ENCODE data around the gene RBFOX1.

RBFOX1 gene

DNA sequence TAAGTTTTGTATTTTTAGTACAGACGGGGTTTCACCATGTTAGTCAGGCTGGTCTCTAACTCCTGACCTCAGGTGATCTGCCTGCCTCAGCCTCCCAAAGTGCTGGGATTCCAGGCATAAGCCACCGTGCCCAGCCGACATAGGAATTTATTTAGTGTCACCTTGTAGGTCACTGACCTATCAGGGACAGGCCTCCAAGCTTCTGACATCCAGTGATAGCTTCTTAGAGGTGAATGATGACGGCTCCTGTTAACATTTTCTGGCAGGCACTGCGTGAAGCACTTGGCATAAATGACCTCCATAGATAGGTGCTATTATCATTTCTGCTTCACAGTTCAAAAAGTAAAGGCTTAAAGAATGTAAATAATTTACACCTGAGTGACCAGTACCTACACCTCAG is 71.6 kb downstream of the RBFOX1 start:
- Histone ChIP-seq H3K9me3 (ENCODE audit: insufficient read depth, low read depth, low read length) (no peaks in the 10 kb centered on the region), H3K4me3 (ENCODE audit: low read length, poor library complexity, severe bottlenecking) (no peak overlapping the region), H3K9me2 (replicated peaks; ENCODE audit: low read depth, low read length) (no peaks in the 10 kb centered on the region), H3K36me3 (ENCODE audit: insufficient read depth, low read length) (no peaks in the 10 kb centered on the region), H3K79me2 (ENCODE audit: insufficient read depth, low read length) (no peaks in the 10 kb centered on the region), H4K20me1 (ENCODE audit: insufficient read depth, low read length, poor library complexity, severe bottlenecking) (no peaks in the 10 kb centered on the region), H3K27me3 (ENCODE audit: insufficient read depth, low read length, poor library complexity, severe bottlenecking) (no peaks in the 10 kb centered on the region), H3K9ac (ENCODE audit: low read depth, low read length, poor library complexity, severe bottlenecking) (no peak overlapping the region), H3K4me1 (ENCODE audit: insufficient read depth, low read length, poor library complexity, severe bottlenecking) (no peaks in the 10 kb centered on the region), H3F3A (ENCODE audit: low read depth) (no peaks in the 10 kb centered on the region), H2AFZ (ENCODE audit: low read length) (no peak overlapping the region), H3K4me2 (ENCODE audit: low read depth, low read length, poor library complexity, severe bottlenecking) (no peak overlapping the region)
- TF ChIP-seq, protein P1, sequence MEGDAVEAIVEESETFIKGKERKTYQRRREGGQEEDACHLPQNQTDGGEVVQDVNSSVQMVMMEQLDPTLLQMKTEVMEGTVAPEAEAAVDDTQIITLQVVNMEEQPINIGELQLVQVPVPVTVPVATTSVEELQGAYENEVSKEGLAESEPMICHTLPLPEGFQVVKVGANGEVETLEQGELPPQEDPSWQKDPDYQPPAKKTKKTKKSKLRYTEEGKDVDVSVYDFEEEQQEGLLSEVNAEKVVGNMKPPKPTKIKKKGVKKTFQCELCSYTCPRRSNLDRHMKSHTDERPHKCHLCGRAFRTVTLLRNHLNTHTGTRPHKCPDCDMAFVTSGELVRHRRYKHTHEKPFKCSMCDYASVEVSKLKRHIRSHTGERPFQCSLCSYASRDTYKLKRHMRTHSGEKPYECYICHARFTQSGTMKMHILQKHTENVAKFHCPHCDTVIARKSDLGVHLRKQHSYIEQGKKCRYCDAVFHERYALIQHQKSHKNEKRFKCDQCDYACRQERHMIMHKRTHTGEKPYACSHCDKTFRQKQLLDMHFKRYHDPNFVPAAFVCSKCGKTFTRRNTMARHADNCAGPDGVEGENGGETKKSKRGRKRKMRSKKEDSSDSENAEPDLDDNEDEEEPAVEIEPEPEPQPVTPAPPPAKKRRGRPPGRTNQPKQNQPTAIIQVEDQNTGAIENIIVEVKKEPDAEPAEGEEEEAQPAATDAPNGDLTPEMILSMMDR (conservative IDR thresholded peaks at IDR 0.05; ENCODE audit: low read length): no peak
- TF ChIP-seq EZH2phosphoT487 (IDR thresholded peaks at IDR 0.05; ENCODE audit: borderline replicate concordance): no peak

DNA sequence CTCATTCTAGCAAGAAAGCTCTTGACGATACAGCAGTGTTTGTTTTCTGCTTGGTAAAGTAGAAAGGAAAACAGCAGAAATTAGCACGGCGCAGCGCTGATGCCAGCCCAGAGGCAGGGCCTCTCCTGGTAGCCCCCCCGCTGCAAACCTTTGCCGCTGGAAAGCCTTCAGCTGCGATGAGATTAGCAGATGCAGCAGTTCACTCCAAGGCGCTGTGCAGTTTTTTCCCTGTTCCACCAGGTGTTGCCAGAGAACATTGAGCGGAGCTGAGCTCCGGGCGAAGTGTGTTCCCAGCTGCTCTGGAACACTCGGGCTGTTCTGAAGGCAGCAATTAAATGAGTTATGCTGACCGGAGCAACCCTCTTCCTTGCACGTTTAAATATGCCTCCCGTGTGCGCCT is 72.5 kb downstream of the RBFOX1 start:
- no peaks in the 10 kb centered on the region for H3F3A ChIP-seq (ENCODE audit: low read depth)
- H3K4me2 ChIP-seq (ENCODE audit: low read depth, low read length, poor library complexity, severe bottlenecking): no peak overlapping the region
- H3K27me3 ChIP-seq (ENCODE audit: insufficient read depth, low read length, poor library complexity, severe bottlenecking): no peaks in the 10 kb centered on the region
- no peak overlapping the region for H3K9ac ChIP-seq (ENCODE audit: low read depth, low read length, poor library complexity, severe bottlenecking)
- H3K4me1 ChIP-seq (ENCODE audit: insufficient read depth, low read length, poor library complexity, severe bottlenecking): no peaks in the 10 kb centered on the region
- TF ChIP-seq, protein P1 (conservative IDR thresholded peaks at IDR 0.05; ENCODE audit: low read length): no peak
- TF ChIP-seq EZH2phosphoT487 (IDR thresholded peaks at IDR 0.05; ENCODE audit: borderline replicate concordance): no peak
- H3K4me3 ChIP-seq (ENCODE audit: low read length, poor library complexity, severe bottlenecking): no peak overlapping the region
- H3K36me3 ChIP-seq (ENCODE audit: insufficient read depth, low read length): no peaks in the 10 kb centered on the region
- H3K9me2 ChIP-seq (replicated peaks; ENCODE audit: low read depth, low read length): no peaks in the 10 kb centered on the region
- no peaks in the 10 kb centered on the region for H3K79me2 ChIP-seq (ENCODE audit: insufficient read depth, low read length)
- H2AFZ ChIP-seq (ENCODE audit: low read length): no peak overlapping the region
- no peaks in the 10 kb centered on the region for H3K9me3 ChIP-seq (ENCODE audit: insufficient read depth, low read depth, low read length)
- H4K20me1 ChIP-seq (ENCODE audit: insufficient read depth, low read length, poor library complexity, severe bottlenecking): no peaks in the 10 kb centered on the region

DNA sequence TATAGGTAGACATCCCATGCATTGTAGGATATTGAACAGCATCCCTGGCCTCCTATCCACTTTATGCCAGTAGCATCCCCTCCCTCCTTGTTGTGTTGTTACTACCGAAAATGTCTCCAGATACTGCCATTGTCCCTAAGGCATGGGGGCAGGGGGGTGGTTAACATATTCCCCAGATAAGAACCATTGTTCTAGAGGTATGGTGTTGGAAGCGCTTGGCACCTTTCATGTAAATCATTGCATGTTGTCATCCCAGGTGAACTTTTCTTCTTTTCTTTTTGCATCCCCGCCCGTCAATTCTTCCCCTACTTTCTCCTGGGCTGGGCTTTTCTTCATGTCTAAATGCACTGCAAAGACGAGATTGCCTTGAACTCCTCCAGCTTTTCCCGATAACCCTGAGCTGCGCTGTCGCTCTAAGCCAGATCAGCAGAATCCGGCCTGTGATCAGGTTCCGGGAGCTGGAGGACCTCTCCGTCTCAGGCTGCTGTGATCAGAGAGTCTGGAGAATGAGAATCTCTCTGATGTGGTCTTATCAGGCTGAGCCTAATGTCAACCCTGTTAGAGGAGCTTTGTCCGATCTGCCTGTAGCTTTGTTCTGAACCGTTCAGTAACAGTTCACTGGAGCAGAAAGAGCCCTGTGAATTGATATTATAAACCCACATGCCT is 76.2 kb downstream of the RBFOX1 start:
- H3K27me3 ChIP-seq (ENCODE audit: insufficient read depth, low read length, poor library complexity, severe bottlenecking): no peaks in the 10 kb centered on the region

More for the DNA sequence above, 76.2 kb downstream of the RBFOX1 start:
- no peaks in the 10 kb centered on the region for H3K36me3 ChIP-seq (ENCODE audit: insufficient read depth, low read length)
- no peaks in the 10 kb centered on the region for H3K9me2 ChIP-seq (replicated peaks; ENCODE audit: low read depth, low read length)
- H3F3A ChIP-seq (ENCODE audit: low read depth): no peaks in the 10 kb centered on the region
- no peak overlapping the region for H3K4me2 ChIP-seq (ENCODE audit: low read depth, low read length, poor library complexity, severe bottlenecking)
- no peaks in the 10 kb centered on the region for H3K9me3 ChIP-seq (ENCODE audit: insufficient read depth, low read depth, low read length)
- H2AFZ ChIP-seq (ENCODE audit: low read length): no peak overlapping the region
- no peaks in the 10 kb centered on the region for H3K4me1 ChIP-seq (ENCODE audit: insufficient read depth, low read length, poor library complexity, severe bottlenecking)
- no peaks in the 10 kb centered on the region for H4K20me1 ChIP-seq (ENCODE audit: insufficient read depth, low read length, poor library complexity, severe bottlenecking)
- H3K9ac ChIP-seq (ENCODE audit: low read depth, low read length, poor library complexity, severe bottlenecking): no peak overlapping the region
- no peak overlapping the region for H3K4me3 ChIP-seq (ENCODE audit: low read length, poor library complexity, severe bottlenecking)
- TF ChIP-seq, protein P1 (conservative IDR thresholded peaks at IDR 0.05; ENCODE audit: low read length): no peak
- TF ChIP-seq EZH2phosphoT487 (IDR thresholded peaks at IDR 0.05; ENCODE audit: borderline replicate concordance): no peak
- no peaks in the 10 kb centered on the region for H3K79me2 ChIP-seq (ENCODE audit: insufficient read depth, low read length)
